Measurements from ENCODE around the gene CATSPERZ. TPM values are rescaled to one million over a fixed set of nuclear protein-coding genes. Genes with fewer than 3 reads are reported as not detected.

Gene CATSPERZ
- total RNA-seq, 4 donors from 2014 or later = 20.9 TPM; not detected in 3

GRCh38 chr11:64353715-64354506, 53.8 kb downstream of the CATSPERZ start:
- Histone ChIP-seq H3K9me3 (no peaks in the 10 kb centered on the region), H3K4me3 (no peak overlapping the region), H3K36me3 (no peaks in the 10 kb centered on the region), H3K27ac (no peak overlapping the region), H3K27me3 (no peaks in the 10 kb centered on the region), H3K4me1 (peaks cover 15 to 26% (median 22%) of the 10 kb centered on the region in 4 donors)
- DNase-seq = no peak
- intact Hi-C loops (cut with DNase I; ENCODE audit: low total_unique reads) = no loop called here
- TF ChIP-seq POLR2A (IDR thresholded peaks at IDR 0.05) = no peak
- no peak for TF ChIP-seq POLR2AphosphoS5 (IDR thresholded peaks at IDR 0.05)
- no peak for TF ChIP-seq EP300 (IDR thresholded peaks at IDR 0.05; ENCODE audit: low read depth)
- WGBS, 2 donors (ENCODE audit: low coverage in 1 of 2) = 90 to 100% methylated on average over 2 to 14 of the region's 20 CpGs
- in situ Hi-C loops (cut with MboI; ENCODE audit: low pct_ligation_motif_present in 1 of 4, low pct_unique_long_range_greater_than_20kb in 1 of 4, low sequenced_read_pairs in 3 of 4) = no loop called here

Small RNA genes within 50 kb of the gene (small RNA-seq; reads per million reads assigned to genes)
- gene MIR7155 = 0.28 to 0.88 (median 0.70) reads per million in 4 donors
- 0 reads per million in 4 donors for gene RF00019

Other genes starting within 250 kb of the CATSPERZ start
- gene MACROD1, start 134.2 kb upstream of the CATSPERZ start, total RNA-seq = 10 to 100 TPM; 42.9 to 50.7 (median 50.1) TPM
- 100 to 1,000 TPM in 1 of 4 donors, 10 to 100 TPM in 3; 45.3 to 181 (median 65.9) TPM for gene STIP1, start 114.2 kb upstream of the CATSPERZ start, total RNA-seq
- 10 to 100 TPM; 14.6 to 63.3 (median 28.6) TPM for gene FERMT3, start 93.6 kb upstream of the CATSPERZ start, total RNA-seq
- 100 to 1,000 TPM in 2 of 4 donors, 10 to 100 TPM in 2; 82.4 to 113 (median 99.1) TPM for gene TRPT1, start 74.2 kb upstream of the CATSPERZ start, total RNA-seq
- 100 to 1,000 TPM in 3 of 4 donors, 10 to 100 TPM in 1; 84.0 to 215 (median 127) TPM for gene NUDT22, start 74.1 kb upstream of the CATSPERZ start, total RNA-seq
- gene DNAJC4, start 69.8 kb upstream of the CATSPERZ start, total RNA-seq = 100 to 1,000 TPM in 1 of 4 donors, 10 to 100 TPM in 3; 52.6 to 214 (median 76.0) TPM
- 10 to 100 TPM; 34.0 to 84.9 (median 36.8) TPM for gene VEGFB, start 65.8 kb upstream of the CATSPERZ start, total RNA-seq
- 100 to 1,000 TPM in 2 of 4 donors, 10 to 100 TPM in 2; 63.6 to 203 (median 102) TPM for gene FKBP2, start 59.3 kb upstream of the CATSPERZ start, total RNA-seq
- gene PPP1R14B, start 53.4 kb upstream of the CATSPERZ start, total RNA-seq = 10 to 100 TPM; 62.8 to 80.4 (median 73.2) TPM
- 100 to 1,000 TPM in 2 of 4 donors, 10 to 100 TPM in 2; 64.5 to 115 (median 91.2) TPM for gene PLCB3, start 48.8 kb upstream of the CATSPERZ start, total RNA-seq
- gene BAD, start 15.7 kb upstream of the CATSPERZ start, total RNA-seq = 100 to 1,000 TPM in 3 of 4 donors, 10 to 100 TPM in 1; 93.9 to 154 (median 139) TPM
- 10 to 100 TPM in 3 of 4 donors, 1 to 10 TPM in 1; 6.4 to 35.2 (median 27.4) TPM for gene GPR137, start 14.5 kb upstream of the CATSPERZ start, total RNA-seq
- gene KCNK4, start 9.1 kb upstream of the CATSPERZ start, total RNA-seq = under 1 TPM in 1 of 4 donors, not detected in 3; 0.27 TPM
- 100 to 1,000 TPM; 142 to 272 (median 221) TPM for gene ESRRA, start 5.2 kb downstream of the CATSPERZ start, total RNA-seq
- gene TRMT112, start 17.2 kb downstream of the CATSPERZ start, total RNA-seq = 10 to 100 TPM; 59.1 to 99.9 (median 82.7) TPM
- 100 to 1,000 TPM; 152 to 381 (median 265) TPM for gene PRDX5, start 17.8 kb downstream of the CATSPERZ start, total RNA-seq
- 100 to 1,000 TPM in 1 of 4 donors, 10 to 100 TPM in 3; 24.8 to 203 (median 47.1) TPM for gene CCDC88B, start 39.8 kb downstream of the CATSPERZ start, total RNA-seq
- gene RPS6KA4, start 58.8 kb downstream of the CATSPERZ start, total RNA-seq = 10 to 100 TPM; 14.5 to 86.0 (median 34.5) TPM

Data from transverse colon (tissue), 4 donors.